Measurements from ENCODE around the gene TCF3. TPM values are rescaled to one million over a fixed set of nuclear protein-coding genes. Genes with fewer than 3 reads are reported as not detected.
"Not testable (repeated sequence)": the region's sequence is repeated elsewhere in the genome, so short reads cannot be mapped to it uniquely, and the experiment has no call there.

The TCF3 gene
- total RNA-seq, 1 donor from 2014 or later = 44.4 TPM

- H3K9me3 ChIP-seq (ENCODE audit: control insufficient read depth in 3 of 3, low read length in 3 of 3) = no peaks in the 10 kb centered on the region
- H3K4me3 ChIP-seq (ENCODE audit: low read length in 3 of 3) = no peak overlapping the region
- no peak overlapping the region for H3K27ac ChIP-seq (ENCODE audit: low read depth, low read length)
- peaks cover 11 to 15% (median 14%) of the 10 kb centered on the region in 3 donors for H3K36me3 ChIP-seq (ENCODE audit: control insufficient read depth in 3 of 3, insufficient read depth in 3 of 3, low read length in 3 of 3)
- peaks cover under 1 to 7% (median 4%) of the 10 kb centered on the region in 3 donors for H3K4me1 ChIP-seq (ENCODE audit: control insufficient read depth in 3 of 3, insufficient read depth in 3 of 3, low read length in 3 of 3)
- no peaks in the 10 kb centered on the region for H3K27me3 ChIP-seq (ENCODE audit: control insufficient read depth in 3 of 3, insufficient read depth in 3 of 3, low read length in 3 of 3)
- no peak overlapping the region for H3K9ac ChIP-seq (ENCODE audit: low read depth in 1 of 3, low read length in 3 of 3)
Measured at GRCh38 chr19:1646149-1646548, 6.3 kb downstream of the TCF3 start.

DNA sequence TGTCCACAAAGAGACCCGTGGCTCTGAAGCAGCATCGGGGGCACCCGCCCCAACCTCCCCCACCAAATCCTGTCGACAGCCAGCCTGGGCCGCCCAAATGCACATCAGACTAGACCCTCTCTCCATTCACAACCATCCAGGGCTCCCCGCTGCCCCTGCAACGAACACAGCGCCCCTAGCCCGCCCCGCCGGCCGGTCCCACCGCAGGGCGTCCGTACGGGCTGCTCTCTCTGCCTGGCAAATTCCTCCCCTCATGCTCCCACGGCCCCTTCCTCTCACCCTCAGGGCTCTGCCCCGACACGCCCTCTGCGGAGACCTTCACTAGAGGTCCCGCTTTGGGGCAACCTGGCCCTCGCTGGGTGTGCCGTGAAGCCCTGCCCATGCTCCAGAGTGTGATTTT, 7.1 kb downstream of the TCF3 start:
- Histone ChIP-seq H3K4me3 (ENCODE audit: low read length in 3 of 3) (no peak overlapping the region), H3K27ac (ENCODE audit: low read depth, low read length) (no peak overlapping the region), H3K27me3 (ENCODE audit: control insufficient read depth in 3 of 3, insufficient read depth in 3 of 3, low read length in 3 of 3) (no peaks in the 10 kb centered on the region), H3K36me3 (ENCODE audit: control insufficient read depth in 3 of 3, insufficient read depth in 3 of 3, low read length in 3 of 3) (peaks cover 11 to 15% (median 14%) of the 10 kb centered on the region in 3 donors), H3K4me1 (ENCODE audit: control insufficient read depth in 3 of 3, insufficient read depth in 3 of 3, low read length in 3 of 3) (peaks cover 0 to 6% (median 0%) of the 10 kb centered on the region in 3 donors), H3K9me3 (ENCODE audit: control insufficient read depth in 3 of 3, low read length in 3 of 3) (no peaks in the 10 kb centered on the region), H3K9ac (ENCODE audit: low read depth in 1 of 3, low read length in 3 of 3) (no peak overlapping the region)

DNA sequence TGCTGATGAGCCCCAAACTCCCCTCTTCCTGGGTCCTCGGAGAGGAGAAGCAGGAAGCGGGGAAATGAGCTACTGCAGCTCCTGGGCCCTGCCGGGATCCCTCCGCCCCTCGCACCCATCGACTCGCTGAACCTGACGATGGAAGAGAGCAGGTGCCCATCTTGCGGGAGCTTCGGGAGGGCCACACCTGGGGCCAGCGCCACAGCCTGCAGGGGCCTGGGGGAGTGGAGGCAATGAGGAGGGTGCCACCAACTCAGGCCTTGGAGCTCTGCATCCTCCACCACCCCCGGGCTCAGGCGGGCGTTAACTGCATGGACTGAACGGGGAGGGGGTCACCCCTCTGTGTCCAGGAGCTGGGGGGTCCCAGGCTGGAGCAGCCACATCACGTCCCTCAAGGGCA, 8.3 kb downstream of the TCF3 start:
- no peaks in the 10 kb centered on the region for H3K27me3 ChIP-seq (ENCODE audit: control insufficient read depth in 3 of 3, insufficient read depth in 3 of 3, low read length in 3 of 3)
- no peak overlapping the region for H3K9ac ChIP-seq (ENCODE audit: low read depth in 1 of 3, low read length in 3 of 3)
- H3K9me3 ChIP-seq (ENCODE audit: control insufficient read depth in 3 of 3, low read length in 3 of 3) = no peaks in the 10 kb centered on the region
- peaks cover 11 to 20% (median 14%) of the 10 kb centered on the region in 3 donors for H3K36me3 ChIP-seq (ENCODE audit: control insufficient read depth in 3 of 3, insufficient read depth in 3 of 3, low read length in 3 of 3)
- H3K27ac ChIP-seq (ENCODE audit: low read depth, low read length) = no peak overlapping the region
- no peak overlapping the region for H3K4me3 ChIP-seq (ENCODE audit: low read length in 3 of 3)
- H3K4me1 ChIP-seq (ENCODE audit: control insufficient read depth in 3 of 3, insufficient read depth in 3 of 3, low read length in 3 of 3) = no peaks in the 10 kb centered on the region

DNA sequence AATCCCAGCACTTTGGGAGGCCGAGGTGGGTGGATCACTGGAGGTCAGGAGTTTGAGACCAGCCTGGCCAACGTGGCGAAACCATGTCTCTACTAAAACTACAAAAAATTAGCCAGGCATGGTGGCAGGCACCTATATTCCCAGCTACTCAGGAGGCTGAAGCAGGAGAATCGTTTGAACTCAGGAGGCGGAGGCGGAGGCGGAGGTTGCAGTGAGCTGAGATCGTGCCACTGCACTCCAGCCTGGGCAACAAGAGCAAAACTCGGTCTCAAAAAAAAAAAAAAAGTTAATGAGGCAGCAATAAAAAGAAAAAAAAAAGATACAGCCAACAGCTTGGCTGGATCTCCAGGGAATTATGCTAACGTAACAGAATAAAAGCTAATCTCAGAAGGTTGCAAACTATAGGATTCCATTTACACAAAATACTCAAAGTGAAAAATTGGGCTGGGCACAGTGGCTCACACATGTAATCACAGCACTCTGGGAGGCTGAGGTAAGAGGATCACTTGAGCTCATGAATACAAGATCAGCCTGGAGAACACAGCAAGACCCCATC, 11.4 kb downstream of the TCF3 start:
- not testable (repeated sequence) for H3K9ac ChIP-seq (ENCODE audit: low read depth in 1 of 3, low read length in 3 of 3); H3K4me3 ChIP-seq (ENCODE audit: low read length in 3 of 3); H3K4me1 ChIP-seq (ENCODE audit: control insufficient read depth in 3 of 3, insufficient read depth in 3 of 3, low read length in 3 of 3); H3K27ac ChIP-seq (ENCODE audit: low read depth, low read length); H3K27me3 ChIP-seq (ENCODE audit: control insufficient read depth in 3 of 3, insufficient read depth in 3 of 3, low read length in 3 of 3); H3K9me3 ChIP-seq (ENCODE audit: control insufficient read depth in 3 of 3, low read length in 3 of 3)
- H3K36me3 ChIP-seq (ENCODE audit: control insufficient read depth in 3 of 3, insufficient read depth in 3 of 3, low read length in 3 of 3) = peaks cover 11 to 21% (median 19%) of the 10 kb centered on the region in 3 donors

DNA sequence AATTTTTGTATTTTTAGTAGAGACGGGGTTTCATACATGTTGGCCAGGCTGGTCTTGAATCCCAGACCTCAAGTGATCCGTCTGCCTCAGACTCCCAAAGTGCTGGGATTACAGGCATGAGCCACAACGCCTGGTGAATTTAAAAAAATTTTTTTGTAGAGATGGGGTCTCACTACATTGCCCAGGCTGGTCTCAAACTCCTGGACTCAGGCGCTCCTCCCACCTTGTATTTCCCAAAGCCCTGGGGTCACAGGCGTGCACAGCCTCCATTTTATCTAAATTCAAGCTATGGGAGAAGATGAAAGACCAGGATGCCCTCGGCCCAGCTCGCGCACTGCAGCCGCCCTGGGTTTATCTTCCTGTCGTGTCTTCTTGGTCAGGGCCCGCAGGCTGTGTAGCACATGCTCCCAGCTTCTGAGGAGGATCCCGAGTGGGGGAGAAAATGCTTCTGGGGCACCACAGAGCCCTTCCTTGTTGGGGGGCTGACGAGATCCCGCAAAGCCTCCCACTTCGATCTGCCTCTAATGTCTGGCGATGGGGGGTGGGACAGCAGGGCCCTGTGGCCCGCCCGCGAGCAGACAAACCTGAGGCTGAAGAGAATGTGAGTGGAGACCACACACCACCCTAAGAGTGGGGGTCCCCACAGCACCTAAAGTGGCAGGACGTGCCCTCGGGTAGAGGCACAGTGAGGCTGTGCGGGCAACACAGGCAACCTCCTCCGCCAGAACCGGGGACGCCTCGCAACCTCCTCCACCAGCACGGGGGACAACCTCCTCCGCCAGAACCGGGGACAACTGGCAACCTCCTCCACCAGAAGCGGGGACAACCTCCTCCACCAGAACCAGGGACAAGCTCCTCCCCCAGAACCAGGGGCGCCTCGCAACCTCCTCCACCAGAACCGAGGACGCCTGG, 15.8 kb downstream of the TCF3 start:
- H3K27me3 ChIP-seq (ENCODE audit: control insufficient read depth in 3 of 3, insufficient read depth in 3 of 3, low read length in 3 of 3) = no peaks in the 10 kb centered on the region
- H3K27ac ChIP-seq (ENCODE audit: low read depth, low read length) = no peak overlapping the region
- no peak overlapping the region for H3K9ac ChIP-seq (ENCODE audit: low read depth in 1 of 3, low read length in 3 of 3)
- H3K4me1 ChIP-seq (ENCODE audit: control insufficient read depth in 3 of 3, insufficient read depth in 3 of 3, low read length in 3 of 3) = no peaks in the 10 kb centered on the region
- H3K9me3 ChIP-seq (ENCODE audit: control insufficient read depth in 3 of 3, low read length in 3 of 3) = no peaks in the 10 kb centered on the region
- no peak overlapping the region for H3K4me3 ChIP-seq (ENCODE audit: low read length in 3 of 3)
- H3K36me3 ChIP-seq (ENCODE audit: control insufficient read depth in 3 of 3, insufficient read depth in 3 of 3, low read length in 3 of 3) = peaks cover 7 to 20% (median 10%) of the 10 kb centered on the region in 3 donors

DNA sequence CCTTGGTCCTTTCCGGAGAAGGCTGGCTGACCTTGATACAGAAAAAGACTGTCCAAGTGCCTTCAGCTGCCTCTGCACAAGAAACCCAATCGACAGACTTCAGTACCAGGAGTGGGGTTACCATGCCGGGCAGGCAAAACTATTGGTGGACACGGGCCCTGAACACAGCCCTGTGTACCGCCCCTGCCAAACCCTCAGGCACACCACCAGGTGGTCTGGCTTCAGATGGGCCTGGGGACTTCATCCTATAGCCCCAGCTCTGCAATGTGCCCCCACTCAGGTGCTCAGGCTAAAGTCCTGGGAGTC, 17.5 kb downstream of the TCF3 start:
- H3K27ac ChIP-seq (ENCODE audit: low read depth, low read length) = no peak overlapping the region
- H3K9me3 ChIP-seq (ENCODE audit: control insufficient read depth in 3 of 3, low read length in 3 of 3) = no peaks in the 10 kb centered on the region
- H3K9ac ChIP-seq (ENCODE audit: low read depth in 1 of 3, low read length in 3 of 3) = no peak overlapping the region
- H3K36me3 ChIP-seq (ENCODE audit: control insufficient read depth in 3 of 3, insufficient read depth in 3 of 3, low read length in 3 of 3) = peaks cover 8 to 17% (median 10%) of the 10 kb centered on the region in 3 donors
- H3K4me1 ChIP-seq (ENCODE audit: control insufficient read depth in 3 of 3, insufficient read depth in 3 of 3, low read length in 3 of 3) = no peaks in the 10 kb centered on the region
- H3K27me3 ChIP-seq (ENCODE audit: control insufficient read depth in 3 of 3, insufficient read depth in 3 of 3, low read length in 3 of 3) = no peaks in the 10 kb centered on the region
- H3K4me3 ChIP-seq (ENCODE audit: low read length in 3 of 3) = no peak overlapping the region

DNA sequence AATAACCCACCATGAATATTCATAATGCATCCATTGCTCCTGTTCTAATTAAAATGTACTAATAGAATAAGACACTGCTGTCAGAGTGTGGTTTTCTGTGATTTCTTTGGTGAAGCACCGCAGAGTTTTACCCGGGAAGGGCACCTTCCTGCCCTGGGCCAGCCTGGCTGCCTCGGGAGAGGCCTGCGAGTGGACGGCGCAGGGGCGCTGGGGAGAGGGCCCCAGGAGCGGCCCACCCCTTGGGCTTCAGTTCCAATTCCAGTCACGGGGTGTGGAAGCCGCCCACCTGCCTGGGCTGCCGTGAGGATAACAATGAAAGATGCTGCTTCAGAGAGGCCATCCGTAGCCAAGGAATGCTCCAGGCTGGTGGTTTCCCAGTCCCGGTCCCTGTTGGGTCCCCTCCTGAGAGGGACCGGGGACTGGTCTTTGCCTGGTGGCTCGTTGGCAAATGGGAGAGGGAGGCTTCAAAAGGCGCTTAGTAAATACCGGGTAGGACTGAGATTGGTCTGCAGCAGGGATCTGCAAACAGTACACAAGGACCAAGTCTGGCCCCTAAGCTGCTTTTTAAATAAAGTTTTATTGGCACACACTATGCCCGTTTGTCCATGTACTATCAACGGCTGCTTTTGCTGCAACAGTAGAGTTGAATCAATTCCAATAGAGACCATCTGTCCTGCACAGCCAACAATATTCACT, 18.0 kb downstream of the TCF3 start:
- peaks cover 8 to 17% (median 8%) of the 10 kb centered on the region in 3 donors for H3K36me3 ChIP-seq (ENCODE audit: control insufficient read depth in 3 of 3, insufficient read depth in 3 of 3, low read length in 3 of 3)
- no peak overlapping the region for H3K9ac ChIP-seq (ENCODE audit: low read depth in 1 of 3, low read length in 3 of 3)
- no peaks in the 10 kb centered on the region for H3K27me3 ChIP-seq (ENCODE audit: control insufficient read depth in 3 of 3, insufficient read depth in 3 of 3, low read length in 3 of 3)
- H3K9me3 ChIP-seq (ENCODE audit: control insufficient read depth in 3 of 3, low read length in 3 of 3) = no peaks in the 10 kb centered on the region
- no peaks in the 10 kb centered on the region for H3K4me1 ChIP-seq (ENCODE audit: control insufficient read depth in 3 of 3, insufficient read depth in 3 of 3, low read length in 3 of 3)
- H3K4me3 ChIP-seq (ENCODE audit: low read length in 3 of 3) = no peak overlapping the region
- H3K27ac ChIP-seq (ENCODE audit: low read depth, low read length) = no peak overlapping the region

GRCh38 chr19:1633269-1633826, 19.1 kb downstream of the TCF3 start:
- H3K36me3 ChIP-seq (ENCODE audit: control insufficient read depth in 3 of 3, insufficient read depth in 3 of 3, low read length in 3 of 3) = peaks cover under 1 to 13% (median 8%) of the 10 kb centered on the region in 3 donors
- no peaks in the 10 kb centered on the region for H3K4me1 ChIP-seq (ENCODE audit: control insufficient read depth in 3 of 3, insufficient read depth in 3 of 3, low read length in 3 of 3)
- H3K27me3 ChIP-seq (ENCODE audit: control insufficient read depth in 3 of 3, insufficient read depth in 3 of 3, low read length in 3 of 3) = no peaks in the 10 kb centered on the region
- H3K27ac ChIP-seq (ENCODE audit: low read depth, low read length) = no peak overlapping the region
- H3K9me3 ChIP-seq (ENCODE audit: control insufficient read depth in 3 of 3, low read length in 3 of 3) = no peaks in the 10 kb centered on the region
- H3K9ac ChIP-seq (ENCODE audit: low read depth in 1 of 3, low read length in 3 of 3) = no peak overlapping the region
- H3K4me3 ChIP-seq (ENCODE audit: low read length in 3 of 3) = no peak overlapping the region

DNA sequence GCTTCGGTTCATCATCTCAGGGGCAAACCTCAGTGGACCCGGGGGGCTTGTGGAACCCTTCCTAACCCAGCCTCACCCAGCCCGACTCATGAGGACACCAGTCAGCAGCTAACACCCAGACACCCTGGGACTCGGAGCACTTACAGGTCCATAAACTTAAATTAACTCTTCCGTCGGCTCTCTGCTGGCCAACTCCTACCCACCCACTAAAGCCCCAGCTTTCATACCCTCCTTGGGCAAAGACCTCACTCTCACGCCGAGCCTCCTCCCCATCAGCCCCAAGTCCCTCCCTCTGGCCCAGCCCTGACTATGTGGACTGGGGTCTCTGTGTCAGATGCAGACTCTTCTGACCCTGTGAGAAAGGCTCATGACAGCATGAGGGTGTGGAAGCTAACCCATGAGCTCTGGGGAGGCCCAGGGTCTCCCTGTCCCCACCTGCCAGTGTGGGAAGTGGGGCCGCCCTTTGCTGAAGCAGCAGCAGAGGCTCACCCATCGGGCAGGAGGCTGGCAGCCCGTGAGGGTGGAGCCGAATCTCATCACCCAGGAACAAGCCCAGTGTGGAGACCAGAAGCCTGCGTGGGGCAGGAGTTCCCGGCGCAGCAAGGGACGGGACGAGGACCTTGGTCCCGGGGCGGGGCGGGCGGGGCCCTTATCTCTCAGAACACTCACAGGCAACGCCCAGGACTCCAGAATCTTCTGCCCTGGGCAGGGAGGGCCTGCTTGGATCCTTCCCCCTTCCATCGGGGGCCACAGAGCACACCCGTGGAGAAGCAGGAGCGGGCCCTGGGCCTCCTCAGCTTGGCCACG, 19.8 kb downstream of the TCF3 start:
- H3K4me3 ChIP-seq (ENCODE audit: low read length in 3 of 3) = no peak overlapping the region
- peaks cover 0 to 13% (median 8%) of the 10 kb centered on the region in 3 donors for H3K36me3 ChIP-seq (ENCODE audit: control insufficient read depth in 3 of 3, insufficient read depth in 3 of 3, low read length in 3 of 3)
- no peak overlapping the region for H3K27ac ChIP-seq (ENCODE audit: low read depth, low read length)
- H3K4me1 ChIP-seq (ENCODE audit: control insufficient read depth in 3 of 3, insufficient read depth in 3 of 3, low read length in 3 of 3) = no peaks in the 10 kb centered on the region
- H3K9me3 ChIP-seq (ENCODE audit: control insufficient read depth in 3 of 3, low read length in 3 of 3) = no peaks in the 10 kb centered on the region
- H3K27me3 ChIP-seq (ENCODE audit: control insufficient read depth in 3 of 3, insufficient read depth in 3 of 3, low read length in 3 of 3) = no peaks in the 10 kb centered on the region
- no peak overlapping the region for H3K9ac ChIP-seq (ENCODE audit: low read depth in 1 of 3, low read length in 3 of 3)

Data from skeletal muscle tissue (tissue), 4 donors.